Renal cortical epithelial cell (primary cell): Measurements from ENCODE around the gene KCNQ1. TPM values are rescaled to one million over a fixed set of nuclear protein-coding genes. Genes with fewer than 3 reads are reported as not detected.

Experiments
- total RNA-seq: library from RNA; depleted of rRNA; stranded (reverse); fragments of >200 nt; gene quantifications from 2 replicates; pipeline ENCODE4 v1.2.3, GENCODE V29; 2014

The KCNQ1 gene
- total RNA-seq, 1 donor from 2014 or later, result 1.1 TPM

Other genes starting within 250 kb of the KCNQ1 start
- not detected in 2 replicates for gene ASCL2, start 174.4 kb upstream of the KCNQ1 start, total RNA-seq
- 0.10 TPM in 1 of 2 replicates, not detected in the other for gene C11orf21, start 143.1 kb upstream of the KCNQ1 start, total RNA-seq
- not detected in 2 replicates for gene TSPAN32, start 143.0 kb upstream of the KCNQ1 start, total RNA-seq
- 131 and 666 TPM in 2 replicates for gene CD81, start 67.7 kb upstream of the KCNQ1 start, total RNA-seq
- gene TSSC4, start 44.3 kb upstream of the KCNQ1 start, total RNA-seq, result 46.1 and 73.3 TPM in 2 replicates
- gene TRPM5, start 494 bp upstream of the KCNQ1 start, total RNA-seq, result 0.05 TPM in 1 of 2 replicates, not detected in the other